KMS-11 (cell line): Measurements from ENCODE around the gene SPATA6L.

Experiments used
- H2AFZ ChIP-seq: fragments of 200-600 bp; sonication (generic); 2 replicates; pipeline ENCODE4 v1.6.1; 2016; ENCODE audit warnings: antibody characterized with exemption, mixed run types, low read depth
- H3K27ac ChIP-seq: fragments of 200-600 bp; sonication (generic); 2 replicates; pipeline ENCODE4 v1.6.1; 2016; ENCODE audit warnings: mild to moderate bottlenecking, mixed run types
- H3K27me3 ChIP-seq: fragments of 200-600 bp; sonication (generic); 2 replicates; pipeline ENCODE4 v1.6.1; 2017; ENCODE audit warnings: mild to moderate bottlenecking, low read depth, mixed run types, moderate library complexity; ENCODE audit not compliant: insufficient read depth
- H3K36me3 ChIP-seq: fragments of 200-600 bp; sonication (generic); 2 replicates; pipeline ENCODE4 v1.6.1; 2017; ENCODE audit warnings: mild to moderate bottlenecking, mixed run types; ENCODE audit not compliant: insufficient read depth
- H3K4me1 ChIP-seq: fragments of 200-600 bp; sonication (generic); 2 replicates; pipeline ENCODE4 v1.6.1; 2016; ENCODE audit warnings: mild to moderate bottlenecking, low read depth, mixed run types; ENCODE audit not compliant: poor library complexity, severe bottlenecking
- H3K4me2 ChIP-seq: fragments of 200-600 bp; sonication (generic); 2 replicates; pipeline ENCODE4 v1.7.0; 2016; ENCODE audit warnings: mild to moderate bottlenecking, mixed run types
- H3K4me3 ChIP-seq: fragments of 200-600 bp; sonication (generic); IDR thresholded peaks from 2 replicates; pipeline ENCODE4 v1.6.1; 2017; ENCODE audit warnings: low read depth, low read length, mixed read lengths; ENCODE audit not compliant: insufficient read depth
- H3K79me2 ChIP-seq: fragments of 200-600 bp; sonication (generic); 2 replicates; pipeline ENCODE4 v1.6.1; 2016; ENCODE audit warnings: low read depth, mixed run types; ENCODE audit not compliant: insufficient read depth
- H3K9ac ChIP-seq: fragments of 200-600 bp; sonication (generic); 2 replicates; pipeline ENCODE4 v1.6.1; 2016; ENCODE audit warnings: mild to moderate bottlenecking, mixed run types
- H4K20me1 ChIP-seq: fragments of 200-600 bp; sonication (generic); 2 replicates; pipeline ENCODE4 v1.6.1; 2016; ENCODE audit warnings: mild to moderate bottlenecking, mixed run types; ENCODE audit not compliant: insufficient read depth
- CTCF ChIP-seq: fragments of 200-600 bp; sonication (generic); conservative IDR thresholded peaks from 2 replicates; pipeline ENCODE4 v1.6.1; 2017; ENCODE audit warnings: low read depth, mild to moderate bottlenecking, antibody characterized with exemption, low read length, moderate library complexity, mixed read lengths

SPATA6L gene

GRCh38 chr9:4684820-4685219, 18.5 kb upstream of the SPATA6L start:
- Histone ChIP-seq H3K36me3 (0 out of 2 replicates have a peak, but pooled peaks cover 4% of the 10 kb centered on the region), H3K4me1 (peaks cover 30% of the 10 kb centered on the region), H3K27me3 (no peaks in the 10 kb centered on the region), H2AFZ (no peak overlapping the region), H3K79me2 (peaks cover 47% of the 10 kb centered on the region), H3K27ac (no peak overlapping the region), H4K20me1 (no peaks in the 10 kb centered on the region), H3K9ac (no peak overlapping the region), H3K4me3 (no peak overlapping the region), H3K4me2 (no peak overlapping the region)
- TF ChIP-seq CTCF: no peak

GRCh38 chr9:4680750-4681149, 14.5 kb upstream of the SPATA6L start:
- no peak overlapping the region for H2AFZ ChIP-seq
- peaks cover 31% of the 10 kb centered on the region for H3K79me2 ChIP-seq
- H3K9ac ChIP-seq: peak overlapping the region; percentile 96; the same call in 1 of the 2 replicates
- no peak overlapping the region for H3K4me3 ChIP-seq
- peak overlapping the region; percentile 99 for H3K4me2 ChIP-seq
- no peaks in the 10 kb centered on the region for H3K36me3 ChIP-seq
- peak overlapping the region; percentile 99 for H3K27ac ChIP-seq
- H3K4me1 ChIP-seq: peaks cover 25% of the 10 kb centered on the region
- H4K20me1 ChIP-seq: no peaks in the 10 kb centered on the region
- H3K27me3 ChIP-seq: no peaks in the 10 kb centered on the region
- no peak for TF ChIP-seq CTCF

GRCh38 chr9:4680173-4680525, 13.9 kb upstream of the SPATA6L start:
- Histone ChIP-seq H3K9ac (peak overlapping the region; percentile 96), H3K27ac (peak overlapping the region; percentile 99), H3K36me3 (no peaks in the 10 kb centered on the region), H3K4me2 (peak overlapping the region; percentile 99), H3K4me3 (no peak overlapping the region), H3K4me1 (peaks cover 25% of the 10 kb centered on the region), H2AFZ (peak overlapping the region; percentile 86), H3K79me2 (peaks cover 31% of the 10 kb centered on the region), H4K20me1 (no peaks in the 10 kb centered on the region), H3K27me3 (no peaks in the 10 kb centered on the region)
- no peak for TF ChIP-seq CTCF

- peaks cover 25% of the 10 kb centered on the region for H3K4me1 ChIP-seq
- peak; percentile 53; the same call in 1 of the 2 replicates for TF ChIP-seq CTCF
- H3K79me2 ChIP-seq: peaks cover 31% of the 10 kb centered on the region
- peak within 1 kb of the TSS; percentile 99 for H3K27ac ChIP-seq
- peak within 1 kb of the TSS; percentile 96 for H3K9ac ChIP-seq
- H4K20me1 ChIP-seq: no peaks in the 10 kb centered on the region
- H3K36me3 ChIP-seq: no peaks in the 10 kb centered on the region
- peak within 1 kb of the TSS; percentile 99 for H3K4me2 ChIP-seq
- peak within 1 kb of the TSS; percentile 31 for H3K4me3 ChIP-seq
- peak within 1 kb of the TSS; percentile 86 for H2AFZ ChIP-seq
- H3K27me3 ChIP-seq: no peaks in the 10 kb centered on the region
Observed at GRCh38 chr9:4679268-4680172, 13.2 kb upstream of the SPATA6L start, which contains the start of gene CDC37L1. CDC37L1 (plus strand) TSS chr9:4679569; CDS start chr9:4679768, 199 bp downstream.
